Measurements from ENCODE around the gene ZNF441. TPM values are rescaled to one million over a fixed set of nuclear protein-coding genes. Genes with fewer than 3 reads are reported as not detected.
A peak's percentile ranks its signal among the peaks of the same experiment; 100 is the strongest.

ZNF441 gene
- total and polyA plus RNA-seq, 2 of the 13 experiments (the other 11 are each of a cell fraction or from before 2014, with no cell fraction given) = 2.8 to 10.0 TPM

DNA sequence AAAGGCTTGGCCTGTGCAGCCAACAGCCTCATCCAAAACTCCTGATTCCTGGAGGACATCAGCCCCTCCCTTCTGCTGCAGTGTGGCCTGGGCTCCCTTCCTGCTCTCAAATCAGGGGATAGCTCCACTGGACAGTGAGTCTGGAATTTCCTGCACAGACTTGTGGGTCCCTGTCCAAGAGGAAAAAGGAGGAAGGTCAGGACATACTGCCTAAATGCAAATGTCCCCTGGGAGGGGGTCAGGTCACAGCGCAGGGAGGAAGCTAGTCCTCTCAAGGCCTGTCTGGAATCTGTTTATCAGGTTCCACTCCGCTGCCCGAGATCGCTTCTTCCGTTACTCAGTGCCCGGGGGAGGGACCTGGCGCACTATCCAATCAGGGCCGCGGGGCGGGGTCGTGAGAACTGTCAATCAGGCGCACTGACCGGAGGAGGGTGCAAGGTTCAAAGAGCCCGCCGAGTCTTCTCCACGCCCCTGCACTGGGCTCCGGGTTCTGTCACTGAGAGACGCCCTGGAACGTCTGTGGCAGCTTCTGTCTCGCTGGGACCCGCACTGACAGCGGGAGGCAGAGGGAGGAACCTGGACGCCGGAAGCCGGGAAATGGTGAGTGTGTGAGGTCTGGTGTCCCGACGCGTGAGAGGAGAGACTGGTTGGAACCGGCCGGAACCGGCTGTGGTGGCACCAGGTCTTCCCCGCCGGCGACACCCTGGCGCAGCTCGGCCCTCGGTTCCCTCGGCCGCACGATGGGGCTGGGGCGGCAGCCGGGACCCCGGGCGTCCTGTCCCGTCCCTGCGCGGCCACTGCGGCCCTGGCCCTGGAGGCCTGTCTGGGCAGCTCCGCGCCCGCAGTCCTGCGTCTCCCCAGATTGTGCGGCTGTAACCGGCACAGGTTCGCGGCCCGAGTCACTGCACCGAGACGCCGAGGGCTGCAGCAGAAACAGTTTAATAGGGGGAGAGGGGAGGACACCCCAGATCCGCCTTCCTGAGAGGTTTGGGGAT is at the start of gene ZNF441 (continued):
- TF ChIP-seq, protein P1, sequence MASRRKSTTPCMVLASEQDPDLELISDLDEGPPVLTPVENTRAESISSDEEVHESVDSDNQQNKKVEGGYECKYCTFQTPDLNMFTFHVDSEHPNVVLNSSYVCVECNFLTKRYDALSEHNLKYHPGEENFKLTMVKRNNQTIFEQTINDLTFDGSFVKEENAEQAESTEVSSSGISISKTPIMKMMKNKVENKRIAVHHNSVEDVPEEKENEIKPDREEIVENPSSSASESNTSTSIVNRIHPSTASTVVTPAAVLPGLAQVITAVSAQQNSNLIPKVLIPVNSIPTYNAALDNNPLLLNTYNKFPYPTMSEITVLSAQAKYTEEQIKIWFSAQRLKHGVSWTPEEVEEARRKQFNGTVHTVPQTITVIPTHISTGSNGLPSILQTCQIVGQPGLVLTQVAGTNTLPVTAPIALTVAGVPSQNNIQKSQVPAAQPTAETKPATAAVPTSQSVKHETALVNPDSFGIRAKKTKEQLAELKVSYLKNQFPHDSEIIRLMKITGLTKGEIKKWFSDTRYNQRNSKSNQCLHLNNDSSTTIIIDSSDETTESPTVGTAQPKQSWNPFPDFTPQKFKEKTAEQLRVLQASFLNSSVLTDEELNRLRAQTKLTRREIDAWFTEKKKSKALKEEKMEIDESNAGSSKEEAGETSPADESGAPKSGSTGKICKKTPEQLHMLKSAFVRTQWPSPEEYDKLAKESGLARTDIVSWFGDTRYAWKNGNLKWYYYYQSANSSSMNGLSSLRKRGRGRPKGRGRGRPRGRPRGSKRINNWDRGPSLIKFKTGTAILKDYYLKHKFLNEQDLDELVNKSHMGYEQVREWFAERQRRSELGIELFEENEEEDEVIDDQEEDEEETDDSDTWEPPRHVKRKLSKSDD (CRISPR knock-in tag; IDR thresholded peaks at IDR 0.05; ENCODE audit: low read depth) = no peak; the same call in 1 of the 2 replicates
- TF ChIP-seq ZNF572 (CRISPR knock-in tag; IDR thresholded peaks at IDR 0.05) (peak; percentile 99), NFYC (CRISPR knock-in tag; IDR thresholded peaks at IDR 0.05) (peak; percentile 89), ZNF792 (CRISPR knock-in tag; IDR thresholded peaks at IDR 0.05) (0 out of 2 replicates have a peak, but pooled peaks have one; percentile 40), ARHGAP35 (CRISPR knock-in tag; IDR thresholded peaks at IDR 0.05; ENCODE audit: borderline replicate concordance) (0 out of 2 replicates have a peak, but pooled peaks have one; percentile 23), KMT2A (CRISPR knock-in tag; IDR thresholded peaks at IDR 0.05) (peak; percentile 74), ZNF556 (CRISPR knock-in tag; IDR thresholded peaks at IDR 0.05; ENCODE audit: borderline replicate concordance) (peak; percentile 63; the same call in 1 of the 2 replicates), KDM5A (IDR thresholded peaks at IDR 0.05; ENCODE audit: borderline replicate concordance, low read length) (peak; percentile 54; the same call in 1 of the 2 replicates), ZFP36L2 (CRISPR knock-in tag; IDR thresholded peaks at IDR 0.05) (no peak), ZKSCAN5 (CRISPR knock-in tag; IDR thresholded peaks at IDR 0.05) (peak; percentile 55; the same call in 1 of the 2 replicates), ZNF138 (CRISPR knock-in tag; IDR thresholded peaks at IDR 0.05; ENCODE audit: low read depth) (peak; percentile 43; the same call in 1 of the 2 replicates), POGZ (CRISPR knock-in tag; IDR thresholded peaks at IDR 0.05) (peak; percentile 39), PHF20 (CRISPR knock-in tag; IDR thresholded peaks at IDR 0.05) (peak; percentile 75), ZNF350 (CRISPR knock-in tag; IDR thresholded peaks at IDR 0.05; ENCODE audit: borderline replicate concordance, low read depth) (peak; percentile 14; the same call in 1 of the 2 replicates), ZFP36 (IDR thresholded peaks at IDR 0.05; ENCODE audit: borderline replicate concordance, low read depth, low read length, partially characterized antibody) (no peak)
- TF ChIP-seq, protein P2, sequence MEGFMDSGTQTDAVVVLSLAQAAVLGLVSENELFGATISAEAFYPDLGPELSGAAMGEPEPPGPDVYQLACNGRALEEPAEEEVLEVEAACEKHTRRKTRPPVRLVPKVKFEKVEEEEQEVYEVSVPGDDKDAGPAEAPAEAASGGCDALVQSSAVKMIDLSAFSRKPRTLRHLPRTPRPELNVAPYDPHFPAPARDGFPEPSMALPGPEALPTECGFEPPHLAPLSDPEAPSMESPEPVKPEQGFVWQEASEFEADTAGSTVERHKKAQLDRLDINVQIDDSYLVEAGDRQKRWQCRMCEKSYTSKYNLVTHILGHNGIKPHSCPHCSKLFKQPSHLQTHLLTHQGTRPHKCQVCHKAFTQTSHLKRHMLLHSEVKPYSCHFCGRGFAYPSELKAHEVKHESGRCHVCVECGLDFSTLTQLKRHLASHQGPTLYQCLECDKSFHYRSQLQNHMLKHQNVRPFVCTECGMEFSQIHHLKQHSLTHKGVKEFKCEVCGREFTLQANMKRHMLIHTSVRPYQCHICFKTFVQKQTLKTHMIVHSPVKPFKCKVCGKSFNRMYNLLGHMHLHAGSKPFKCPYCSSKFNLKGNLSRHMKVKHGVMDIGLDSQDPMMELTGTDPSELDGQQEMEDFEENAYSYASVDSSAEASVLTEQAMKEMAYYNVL (CRISPR knock-in tag; IDR thresholded peaks at IDR 0.05; ENCODE audit: borderline replicate concordance) = peak; percentile 58; the same call in 1 of the 2 replicates
- TF ChIP-seq, protein P3, sequence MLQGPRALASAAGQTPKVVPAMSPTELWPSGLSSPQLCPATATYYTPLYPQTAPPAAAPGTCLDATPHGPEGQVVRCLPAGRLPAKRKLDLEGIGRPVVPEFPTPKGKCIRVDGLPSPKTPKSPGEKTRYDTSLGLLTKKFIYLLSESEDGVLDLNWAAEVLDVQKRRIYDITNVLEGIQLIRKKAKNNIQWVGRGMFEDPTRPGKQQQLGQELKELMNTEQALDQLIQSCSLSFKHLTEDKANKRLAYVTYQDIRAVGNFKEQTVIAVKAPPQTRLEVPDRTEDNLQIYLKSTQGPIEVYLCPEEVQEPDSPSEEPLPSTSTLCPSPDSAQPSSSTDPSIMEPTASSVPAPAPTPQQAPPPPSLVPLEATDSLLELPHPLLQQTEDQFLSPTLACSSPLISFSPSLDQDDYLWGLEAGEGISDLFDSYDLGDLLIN (CRISPR knock-in tag; IDR thresholded peaks at IDR 0.05; ENCODE audit: borderline replicate concordance) = no peak
- TF ChIP-seq, protein P4, sequence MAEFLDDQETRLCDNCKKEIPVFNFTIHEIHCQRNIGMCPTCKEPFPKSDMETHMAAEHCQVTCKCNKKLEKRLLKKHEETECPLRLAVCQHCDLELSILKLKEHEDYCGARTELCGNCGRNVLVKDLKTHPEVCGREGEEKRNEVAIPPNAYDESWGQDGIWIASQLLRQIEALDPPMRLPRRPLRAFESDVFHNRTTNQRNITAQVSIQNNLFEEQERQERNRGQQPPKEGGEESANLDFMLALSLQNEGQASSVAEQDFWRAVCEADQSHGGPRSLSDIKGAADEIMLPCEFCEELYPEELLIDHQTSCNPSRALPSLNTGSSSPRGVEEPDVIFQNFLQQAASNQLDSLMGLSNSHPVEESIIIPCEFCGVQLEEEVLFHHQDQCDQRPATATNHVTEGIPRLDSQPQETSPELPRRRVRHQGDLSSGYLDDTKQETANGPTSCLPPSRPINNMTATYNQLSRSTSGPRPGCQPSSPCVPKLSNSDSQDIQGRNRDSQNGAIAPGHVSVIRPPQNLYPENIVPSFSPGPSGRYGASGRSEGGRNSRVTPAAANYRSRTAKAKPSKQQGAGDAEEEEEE (CRISPR knock-in tag; IDR thresholded peaks at IDR 0.05; ENCODE audit: borderline replicate concordance) = no peak

Measured in HepG2 (cell line).